ENCODE results near the gene MTURN.

DNA sequence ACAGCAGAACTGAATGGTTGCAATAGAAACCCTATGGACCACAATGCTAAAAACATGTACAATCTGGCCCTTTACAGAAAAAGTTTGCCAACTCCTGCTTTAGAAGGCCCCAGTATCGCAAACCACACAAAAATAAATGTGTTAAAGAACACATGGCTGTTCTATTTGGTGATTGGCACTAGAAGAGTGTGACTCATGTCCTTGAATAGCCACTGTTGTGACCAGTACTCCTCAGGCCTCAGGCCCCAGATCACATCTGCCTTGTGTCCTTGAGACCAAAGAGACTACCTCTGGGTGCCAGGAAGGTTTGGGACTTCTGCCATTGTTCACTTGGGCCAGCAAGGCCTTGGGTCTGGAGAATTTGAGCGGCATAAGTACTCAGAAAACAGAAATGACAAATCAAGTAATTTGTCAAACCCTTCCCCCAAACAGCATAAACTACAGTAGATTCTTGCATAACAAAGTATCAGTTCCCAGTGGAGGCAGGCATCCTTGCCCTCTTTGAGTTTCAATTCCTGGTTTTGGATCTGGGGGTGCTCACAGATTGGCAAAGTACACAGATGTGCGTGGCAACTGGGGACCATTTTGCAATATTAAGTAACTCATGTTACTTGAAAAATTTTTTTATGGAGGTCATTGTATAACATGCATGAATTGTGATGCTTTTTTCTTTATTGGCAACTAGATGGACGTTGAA is 50.2 kb downstream of the MTURN start:
- TF ChIP-seq, protein P1, sequence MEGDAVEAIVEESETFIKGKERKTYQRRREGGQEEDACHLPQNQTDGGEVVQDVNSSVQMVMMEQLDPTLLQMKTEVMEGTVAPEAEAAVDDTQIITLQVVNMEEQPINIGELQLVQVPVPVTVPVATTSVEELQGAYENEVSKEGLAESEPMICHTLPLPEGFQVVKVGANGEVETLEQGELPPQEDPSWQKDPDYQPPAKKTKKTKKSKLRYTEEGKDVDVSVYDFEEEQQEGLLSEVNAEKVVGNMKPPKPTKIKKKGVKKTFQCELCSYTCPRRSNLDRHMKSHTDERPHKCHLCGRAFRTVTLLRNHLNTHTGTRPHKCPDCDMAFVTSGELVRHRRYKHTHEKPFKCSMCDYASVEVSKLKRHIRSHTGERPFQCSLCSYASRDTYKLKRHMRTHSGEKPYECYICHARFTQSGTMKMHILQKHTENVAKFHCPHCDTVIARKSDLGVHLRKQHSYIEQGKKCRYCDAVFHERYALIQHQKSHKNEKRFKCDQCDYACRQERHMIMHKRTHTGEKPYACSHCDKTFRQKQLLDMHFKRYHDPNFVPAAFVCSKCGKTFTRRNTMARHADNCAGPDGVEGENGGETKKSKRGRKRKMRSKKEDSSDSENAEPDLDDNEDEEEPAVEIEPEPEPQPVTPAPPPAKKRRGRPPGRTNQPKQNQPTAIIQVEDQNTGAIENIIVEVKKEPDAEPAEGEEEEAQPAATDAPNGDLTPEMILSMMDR (conservative IDR thresholded peaks at IDR 0.05; ENCODE audit: low read depth, low read length) = no peak
- TF ChIP-seq EZH2 (IDR thresholded peaks at IDR 0.05; ENCODE audit: low read length, unreplicated experiment) = no peak
- TF ChIP-seq EZH2phosphoT487 (IDR thresholded peaks at IDR 0.05; ENCODE audit: borderline replicate concordance, low read length) = no peak

All from PC-3 (cell line).